ENCODE results near the gene NSD2. TPM values are rescaled to one million over a fixed set of nuclear protein-coding genes. Genes with fewer than 3 reads are reported as not detected.

The NSD2 gene
- total RNA-seq, result 6.2 and 11.2 TPM in 2 replicates

DNA sequence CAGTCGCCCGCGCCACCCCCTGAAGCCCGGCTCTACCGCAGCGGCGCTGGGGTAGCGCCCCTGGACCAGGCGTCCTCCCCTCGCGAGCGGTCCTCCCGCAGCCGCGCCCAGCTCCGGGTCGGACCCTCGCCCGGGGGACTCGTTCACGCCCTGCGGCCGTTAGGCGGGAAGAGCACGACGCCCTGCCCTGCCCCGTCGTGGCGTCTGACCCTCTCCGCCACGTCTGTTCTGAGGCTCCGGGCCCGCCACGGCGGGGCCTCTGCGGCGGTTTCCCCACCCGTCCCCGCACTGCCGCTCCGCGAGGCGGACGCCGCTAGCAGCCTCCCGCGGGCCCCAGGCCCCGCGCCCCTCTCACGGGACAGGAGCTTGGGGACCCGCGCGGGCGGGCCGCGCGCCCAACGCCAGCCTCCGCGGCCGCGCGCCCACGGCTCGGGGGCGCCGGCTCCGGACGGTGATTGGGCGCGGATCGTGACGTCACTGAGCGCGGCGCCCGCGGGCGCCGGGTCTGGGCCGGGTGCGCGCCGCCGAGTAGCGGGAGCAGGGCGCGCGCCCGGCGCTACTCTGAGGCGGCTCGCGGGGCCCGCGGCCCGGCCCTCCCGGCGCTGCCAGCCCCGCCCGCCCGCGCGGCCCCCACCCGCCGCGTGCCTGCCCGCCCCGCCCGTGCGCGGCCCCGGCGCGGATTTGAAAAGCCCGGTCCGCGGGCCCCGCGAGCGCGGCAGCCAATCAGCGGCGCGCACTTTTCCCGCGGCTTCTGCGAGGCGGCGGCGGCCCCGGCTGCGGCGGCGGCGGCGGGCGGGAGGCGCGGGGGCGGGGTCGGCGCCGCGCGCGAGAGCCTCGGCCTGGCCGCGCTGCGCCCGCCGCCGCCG lies at the start of gene NSD2:
NSD2 (plus strand) TSS at position 816 of the 866 bp plus-strand sequence. CDS start 29,262 bp downstream, outside the sequence.

DNA sequence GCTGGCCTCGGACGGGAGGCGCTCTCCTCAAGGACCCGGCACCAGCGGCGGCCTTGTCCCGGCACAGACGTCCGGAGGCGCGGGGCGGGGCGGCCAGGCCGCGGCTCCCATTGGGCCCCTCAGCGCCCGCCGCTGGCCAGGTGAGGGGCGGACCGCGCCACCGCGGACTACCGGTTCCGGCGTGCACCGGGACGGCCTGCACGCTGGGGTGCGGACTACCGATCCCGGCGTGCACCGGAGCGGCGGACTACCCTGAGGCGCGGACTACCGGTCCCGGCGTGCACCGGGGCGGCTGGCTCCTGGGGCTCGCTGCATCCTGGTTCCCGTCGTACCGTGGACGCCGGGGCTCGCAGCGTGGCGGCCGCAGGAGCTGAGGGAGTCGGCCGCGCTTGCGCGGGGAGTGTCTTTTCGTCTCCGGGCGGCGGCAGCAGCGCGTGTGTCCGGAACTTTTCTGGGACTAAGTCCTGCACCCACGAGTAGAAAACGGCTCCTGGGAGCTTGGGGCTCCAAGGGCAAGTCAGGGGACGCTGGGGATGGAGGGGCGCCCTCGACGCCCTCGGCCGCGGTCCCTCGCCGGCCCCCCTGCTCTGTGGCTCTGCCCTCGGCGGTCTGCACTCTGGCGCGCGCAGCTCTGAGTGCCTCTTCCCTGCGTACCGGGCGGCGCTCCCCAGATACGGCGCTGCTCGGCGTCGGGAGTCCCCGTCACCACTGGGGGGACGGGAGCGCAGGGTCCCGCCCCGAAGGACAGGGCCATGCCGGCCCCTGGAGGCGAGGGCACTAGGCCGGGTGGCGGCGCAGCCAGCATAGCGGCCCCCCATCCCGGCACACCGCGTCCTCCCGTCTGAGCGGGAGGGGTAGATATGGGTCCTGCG lies 14.9 kb upstream of the NSD2 start, which contains the start of gene LETM1:
LETM1 (minus strand) TSS at position 86 of the 872 bp plus-strand sequence. CDS start 206 bp downstream, outside the sequence.

DNA sequence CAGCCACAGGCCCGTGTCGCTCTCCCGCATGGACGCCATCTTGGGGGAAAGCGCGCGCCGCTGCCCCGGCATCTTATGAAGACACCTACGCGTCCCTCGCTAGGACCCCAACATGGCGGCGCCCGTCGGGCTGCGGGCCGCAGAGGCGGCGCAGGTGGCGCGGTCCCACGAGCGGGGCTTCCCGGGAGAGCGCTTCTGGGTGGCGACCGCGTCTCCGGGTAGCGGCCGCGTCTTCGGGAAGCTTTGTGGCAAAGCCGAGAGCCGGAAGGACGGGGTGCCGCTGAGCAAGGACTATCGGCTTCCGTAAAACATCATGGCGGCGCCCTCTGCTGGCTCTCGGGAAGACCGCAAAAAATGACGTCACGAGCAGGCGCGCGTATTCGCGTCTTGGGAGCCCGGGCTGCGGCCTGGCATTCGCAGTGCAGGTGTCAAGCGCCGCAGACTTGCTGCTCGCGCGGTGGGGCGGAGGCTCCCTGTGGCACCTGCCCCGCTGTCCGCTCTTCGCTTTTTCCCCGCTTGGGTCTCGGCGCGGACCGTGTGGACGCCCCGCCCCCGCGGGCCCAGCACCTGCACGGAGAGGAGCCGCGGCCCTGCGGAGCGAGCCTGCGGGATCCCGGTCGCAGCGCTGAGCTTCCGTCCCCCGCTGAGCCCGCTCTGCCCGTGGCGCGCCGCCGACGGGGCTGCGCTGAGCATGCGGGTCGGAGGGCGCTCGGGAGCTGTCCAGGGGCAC lies 137.9 kb downstream of the NSD2 start, which contains the start of gene NELFA:
NELFA (minus strand) TSS at position 54 of the 730 bp plus-strand sequence; CDS start at position 39, 15 bp downstream.

Other genes with a start within 250 kb of the NSD2 start
- 2.9 and 6.1 TPM in 2 replicates for gene FAM53A, start 187.1 kb upstream of the NSD2 start, total RNA-seq
- 45.0 and 51.3 TPM in 2 replicates for gene SLBP, start 159.1 kb upstream of the NSD2 start, total RNA-seq
- 40.4 and 49.0 TPM in 2 replicates for gene TMEM129, start 150.1 kb upstream of the NSD2 start, total RNA-seq
- gene TACC3, start 149.9 kb upstream of the NSD2 start, total RNA-seq, result 3.5 and 4.4 TPM in 2 replicates
- gene FGFR3, start 78.1 kb upstream of the NSD2 start, total RNA-seq, result 0.19 and 0.24 TPM in 2 replicates
- 31.3 and 37.0 TPM in 2 replicates for gene LETM1, start 15.2 kb upstream of the NSD2 start, total RNA-seq
- gene NELFA, start 137.6 kb downstream of the NSD2 start, total RNA-seq, result 16.3 and 19.6 TPM in 2 replicates
- gene NAT8L, start 187.9 kb downstream of the NSD2 start, total RNA-seq, result 0.39 and 1.6 TPM in 2 replicates

All from cardiac ventricle fibroblast (primary cell).